ENCODE measurements around the gene RNF144B. TPM values are rescaled to one million over a fixed set of nuclear protein-coding genes. Genes with fewer than 3 reads are reported as not detected.

Gene RNF144B
- total and polyA plus RNA-seq, 2 of the 13 experiments (the other 11 are each of a cell fraction or from before 2014, with no cell fraction given) = 1.8 to 4.3 TPM

- TF ChIP-seq FOXK1 (CRISPR knock-in tag; IDR thresholded peaks at IDR 0.05; ENCODE audit: borderline replicate concordance, low read depth) = no peak
- TF ChIP-seq ZNF292 (CRISPR knock-in tag; IDR thresholded peaks at IDR 0.05; ENCODE audit: borderline replicate concordance, low read depth) = no peak
- TF ChIP-seq ZNF570 (CRISPR knock-in tag; IDR thresholded peaks at IDR 0.05; ENCODE audit: borderline replicate concordance) = no peak
- no peak for TF ChIP-seq NPAS2 (CRISPR knock-in tag; IDR thresholded peaks at IDR 0.05; ENCODE audit: borderline replicate concordance)
- TF ChIP-seq ZNF792 (CRISPR knock-in tag; IDR thresholded peaks at IDR 0.05) = no peak
- TF ChIP-seq HNRNPK (IDR thresholded peaks at IDR 0.05; ENCODE audit: low read depth, low read length, poor library complexity, severe bottlenecking) = no peak
- no peak for TF ChIP-seq TEAD2 (CRISPR knock-in tag; IDR thresholded peaks at IDR 0.05)
- TF ChIP-seq E2F1 (CRISPR knock-in tag; IDR thresholded peaks at IDR 0.05) = no peak
- no peak for TF ChIP-seq TOPORS (CRISPR knock-in tag; IDR thresholded peaks at IDR 0.05)
- TF ChIP-seq MED13 (CRISPR knock-in tag; IDR thresholded peaks at IDR 0.05) = no peak
- no peak for TF ChIP-seq ZNF557 (CRISPR knock-in tag; IDR thresholded peaks at IDR 0.05)
- no peak for TF ChIP-seq PCBP1 (IDR thresholded peaks at IDR 0.05; ENCODE audit: borderline replicate concordance, low read depth, low read length)
- no peak for TF ChIP-seq ZBTB49 (CRISPR knock-in tag; IDR thresholded peaks at IDR 0.05; ENCODE audit: borderline replicate concordance)
- TF ChIP-seq ZFAT (CRISPR knock-in tag; conservative IDR thresholded peaks at IDR 0.05) = no peak
- no peak for TF ChIP-seq ATF1 (CRISPR knock-in tag; IDR thresholded peaks at IDR 0.05)
- no peak for TF ChIP-seq ZMYM2 (CRISPR knock-in tag; IDR thresholded peaks at IDR 0.05)
- no peak for TF ChIP-seq TCF7L2 (IDR thresholded peaks at IDR 0.05; ENCODE audit: low read depth, low read length)
- no peak for TF ChIP-seq KLF15 (CRISPR knock-in tag; IDR thresholded peaks at IDR 0.05; ENCODE audit: borderline replicate concordance)
- no peak for TF ChIP-seq ZNF510 (CRISPR knock-in tag; IDR thresholded peaks at IDR 0.05; ENCODE audit: low read depth)
- no peak for TF ChIP-seq ZNF24 (IDR thresholded peaks at IDR 0.05)
- no peak for TF ChIP-seq GLI4 (CRISPR knock-in tag; IDR thresholded peaks at IDR 0.05; ENCODE audit: borderline replicate concordance)
- no peak for TF ChIP-seq TRAFD1 (CRISPR knock-in tag; IDR thresholded peaks at IDR 0.05; ENCODE audit: borderline replicate concordance)
- no peak for TF ChIP-seq ZNF75D (CRISPR knock-in tag; IDR thresholded peaks at IDR 0.05; ENCODE audit: borderline replicate concordance)
- no peak for TF ChIP-seq NCOA5 (CRISPR knock-in tag; IDR thresholded peaks at IDR 0.05)
- TF ChIP-seq JUNB (CRISPR knock-in tag; IDR thresholded peaks at IDR 0.05; ENCODE audit: borderline replicate concordance) = no peak
- no peak for TF ChIP-seq SNAI1 (CRISPR knock-in tag; IDR thresholded peaks at IDR 0.05; ENCODE audit: borderline replicate concordance)
- TF ChIP-seq KLF12 (CRISPR knock-in tag; IDR thresholded peaks at IDR 0.05; ENCODE audit: borderline replicate concordance) = no peak
Measured at GRCh38 chr6:18503593-18504231, 116.6 kb downstream of the RNF144B start (continued).
